H9 (cell line): ENCODE measurements around the gene SRP9. TPM values are rescaled to one million over a fixed set of nuclear protein-coding genes. Genes with fewer than 3 reads are reported as not detected.

Experiments used
- DNase-seq: peaks from one replicate; pipeline ENCODE4 v3.0.0-alpha.2; 2017
- H2AFZ ChIP-seq: one replicate; pipeline ENCODE4 v1.6.1; 2013; ENCODE audit warnings: mild to moderate bottlenecking, low read length, control low read depth, moderate library complexity
- H2AK5ac ChIP-seq: 2 replicates; pipeline ENCODE4 v1.6.1; 2013; ENCODE audit warnings: low read length, control low read depth, mixed read lengths; ENCODE audit not compliant: insufficient read length
- H2BK120ac ChIP-seq: one replicate; pipeline ENCODE4 v1.6.1; 2013; ENCODE audit warnings: low read depth, mild to moderate bottlenecking, low read length, control low read depth, inconsistent platforms; ENCODE audit not compliant: poor library complexity, severe bottlenecking
- H2BK12ac ChIP-seq: 2 replicates; pipeline ENCODE4 v1.6.1; 2013; ENCODE audit warnings: low read length, control low read depth, mixed read lengths, low read depth; ENCODE audit not compliant: insufficient read length
- H2BK15ac ChIP-seq: 2 replicates; pipeline ENCODE4 v1.6.1; 2013; ENCODE audit warnings: low read depth, low read length, control low read depth
- H2BK20ac ChIP-seq: one replicate; pipeline ENCODE4 v1.6.1; 2013; ENCODE audit warnings: low read depth, mild to moderate bottlenecking, low read length, control low read depth, inconsistent platforms; ENCODE audit not compliant: poor library complexity, severe bottlenecking
- H2BK5ac ChIP-seq: 2 replicates; pipeline ENCODE4 v1.6.1; 2013; ENCODE audit warnings: low read length, control low read depth, mixed read lengths; ENCODE audit not compliant: insufficient read length
- H3K14ac ChIP-seq: 2 replicates; pipeline ENCODE4 v1.6.1; 2013; ENCODE audit warnings: low read length, control low read depth; ENCODE audit not compliant: insufficient read depth
- H3K18ac ChIP-seq: 2 replicates; pipeline ENCODE4 v1.6.1; 2013; ENCODE audit warnings: low read depth, mild to moderate bottlenecking, mixed read lengths, low read length, control low read depth; ENCODE audit not compliant: insufficient read length
- H3K23ac ChIP-seq: 2 replicates; pipeline ENCODE4 v1.6.1; 2013; ENCODE audit warnings: low read length, control low read depth, mixed read lengths, low read depth; ENCODE audit not compliant: insufficient read length
- H3K23me2 ChIP-seq: 2 replicates; pipeline ENCODE4 v1.6.1; 2013; ENCODE audit warnings: low read depth, mild to moderate bottlenecking, mixed read lengths, low read length, control low read depth; ENCODE audit not compliant: insufficient read length, poor library complexity, severe bottlenecking
- H3K27ac ChIP-seq: 2 replicates; pipeline ENCODE4 v1.5.1; 2013; ENCODE audit warnings: low read length, control low read depth, mixed read lengths, low read depth; ENCODE audit not compliant: insufficient read length
- H3K27me3 ChIP-seq: 2 replicates; pipeline ENCODE4 v1.6.1; 2013; ENCODE audit warnings: low read length, control low read depth, inconsistent platforms; ENCODE audit not compliant: insufficient read depth
- H3K4ac ChIP-seq: 2 replicates; pipeline ENCODE4 v1.6.1; 2013; ENCODE audit warnings: low read depth, mild to moderate bottlenecking, control low read depth, inconsistent platforms, low read length, moderate library complexity
- H3K4me1 ChIP-seq: 2 replicates; pipeline ENCODE4 v1.6.1; 2013; ENCODE audit warnings: low read length, control low read depth, inconsistent platforms; ENCODE audit not compliant: insufficient read depth
- H3K4me2 ChIP-seq: 2 replicates; pipeline ENCODE4 v1.6.1; 2013; ENCODE audit warnings: low read length, control low read depth, mixed read lengths; ENCODE audit not compliant: insufficient read length, insufficient read depth
- H3K56ac ChIP-seq: 2 replicates; pipeline ENCODE4 v1.6.1; 2013; ENCODE audit warnings: low read depth, mild to moderate bottlenecking, mixed read lengths, low read length, control low read depth; ENCODE audit not compliant: insufficient read length
- H3K79me1 ChIP-seq: 2 replicates; pipeline ENCODE4 v1.6.1; 2013; ENCODE audit warnings: low read depth, mild to moderate bottlenecking, moderate library complexity, low read length, control low read depth, inconsistent platforms; ENCODE audit not compliant: insufficient read depth, poor library complexity, severe bottlenecking
- H3K79me2 ChIP-seq: 2 replicates; pipeline ENCODE4 v1.6.1; 2013; ENCODE audit warnings: low read length, control low read depth, inconsistent platforms; ENCODE audit not compliant: insufficient read depth
- H3K9ac ChIP-seq: 2 replicates; pipeline ENCODE4 v1.6.1; 2013; ENCODE audit warnings: low read length, control low read depth, mixed read lengths; ENCODE audit not compliant: insufficient read length; ENCODE audit errors: extremely low read depth
- H3K9me3 ChIP-seq: one replicate; pipeline ENCODE4 v1.6.1; 2013; ENCODE audit warnings: low read depth, low read length, inconsistent platforms; ENCODE audit not compliant: control insufficient read depth
- H3T11ph ChIP-seq: one replicate; pipeline ENCODE4 v1.6.1; 2013; ENCODE audit warnings: mild to moderate bottlenecking, low read length, control low read depth, inconsistent platforms
- H4K20me1 ChIP-seq: one replicate; pipeline ENCODE4 v1.6.1; 2013; ENCODE audit not compliant: control insufficient read depth, insufficient read length, insufficient read depth
- H4K5ac ChIP-seq: 2 replicates; pipeline ENCODE4 v1.6.1; 2013; ENCODE audit warnings: low read depth, mild to moderate bottlenecking, mixed read lengths, low read length, control low read depth; ENCODE audit not compliant: insufficient read length
- H4K8ac ChIP-seq: replicated peaks from 2 replicates; pipeline ENCODE4 v1.6.1; 2013; ENCODE audit warnings: low read length, control low read depth, mixed read lengths, low read depth; ENCODE audit not compliant: insufficient read length
- H4K91ac ChIP-seq: 2 replicates; pipeline ENCODE4 v1.6.1; 2013; ENCODE audit warnings: low read depth, mild to moderate bottlenecking, moderate library complexity, mixed read lengths, low read length, control low read depth; ENCODE audit not compliant: insufficient read length
- H3K27ac Mint-ChIP-seq, 3 experiments: 2 replicates in 2 of 3; 3 replicates in 1 of 3; pipeline ENCODE4 v1.8.0; 2020 to 2021; ENCODE audit warnings: mixed read lengths in 3 of 3, mild to moderate bottlenecking in 1 of 3, moderate library complexity in 1 of 3
- H3K27me3 Mint-ChIP-seq: 2 replicates; pipeline ENCODE4 v1.8.0; 2021; ENCODE audit warnings: low read depth, mild to moderate bottlenecking, moderate library complexity, mixed read lengths
- H3K36me3 Mint-ChIP-seq, 3 experiments: 2 replicates in 2 of 3; 3 replicates in 1 of 3; pipeline ENCODE4 v1.8.0; 2020 to 2021; ENCODE audit warnings: low read depth in 3 of 3, mixed read lengths in 3 of 3; ENCODE audit not compliant: insufficient read depth in 1 of 3
- H3K4me1 Mint-ChIP-seq, 2 experiments: 2 replicates each; pipeline ENCODE4 v1.8.0; 2020; ENCODE audit warnings: mixed read lengths in 2 of 2
- H3K4me3 Mint-ChIP-seq, 2 experiments: 2 replicates in 1 of 2; 3 replicates in 1 of 2; pipeline ENCODE4 v1.8.0; 2020 to 2021; ENCODE audit warnings: mild to moderate bottlenecking in 2 of 2, mixed read lengths in 2 of 2, moderate library complexity in 1 of 2
- H3K9me3 Mint-ChIP-seq, 2 experiments: 2 replicates in 1 of 2; 3 replicates in 1 of 2; pipeline ENCODE4 v1.8.0; 2020; ENCODE audit warnings: mild to moderate bottlenecking in 2 of 2, mixed read lengths in 2 of 2, moderate library complexity in 1 of 2
- CTCF ChIP-seq: fragments of 200-600 bp; sonication (generic); conservative IDR thresholded peaks from 3 replicates; pipeline ENCODE4 v1.8.0; 2021; ENCODE audit warnings: antibody characterized with exemption, mild to moderate bottlenecking
- total RNA-seq: library from RNA; stranded (reverse); gene quantifications from 2 replicates; pipeline ENCODE4 v1.2.1, GENCODE V29; 2021

SRP9 gene
- total RNA-seq, 1 experiment from 2014 or later, result 403 TPM

- no peak overlapping the region for H3K27ac Mint-ChIP-seq
- Histone ChIP-seq H4K8ac (no peak overlapping the region), H2BK15ac (no peak overlapping the region), H4K5ac (no peak overlapping the region), H3K27ac (no peak overlapping the region), H3K79me1 (no peaks in the 10 kb centered on the region), H3K4ac (no peak overlapping the region), H2BK120ac (no peak overlapping the region), H3K79me2 (no peaks in the 10 kb centered on the region), H3K4me2 (no peak overlapping the region), H3K4me1 (no peaks in the 10 kb centered on the region), H2BK20ac (no peak overlapping the region), H3K14ac (no peak overlapping the region), H2BK12ac (no peak overlapping the region), H3K9me3 (no peaks in the 10 kb centered on the region), H4K20me1 (no peaks in the 10 kb centered on the region), H3K9ac (no peak overlapping the region), H4K91ac (no peak overlapping the region), H2AFZ (no peak overlapping the region), H3K56ac (no peak overlapping the region), H3T11ph (no peak overlapping the region), H3K27me3 (no peaks in the 10 kb centered on the region), H3K23ac (no peak overlapping the region), H3K18ac (no peak overlapping the region), H2BK5ac (no peak overlapping the region), H2AK5ac (no peak overlapping the region), H3K23me2 (no peaks in the 10 kb centered on the region)
- no peak overlapping the region for H3K4me3 Mint-ChIP-seq
- H3K9me3 Mint-ChIP-seq, result no peaks in the 10 kb centered on the region
- H3K4me1 Mint-ChIP-seq, result peaks cover 2 to 5% of the 10 kb centered on the region in 2 experiments; a peak in 1 of 4 replicates
- no peak for TF ChIP-seq CTCF
- no peaks in the 10 kb centered on the region for H3K36me3 Mint-ChIP-seq
- peaks cover 54% of the 10 kb centered on the region for H3K27me3 Mint-ChIP-seq
- no peak for DNase-seq
These were observed 46.1 kb upstream of the SRP9 start for GRCh38 chr1:225731491-225731890.
